HG02970 (cell line): ENCODE data around the gene CRB3.
"Not testable (repeated sequence)": the region's sequence is repeated elsewhere in the genome, so short reads cannot be mapped to it uniquely, and the experiment has no call there.

Experiments
- ATAC-seq: cut with Tn5 transposase; IDR thresholded peaks from one replicate; pipeline ENCODE4 v1.9.1; 2021; ENCODE audit warnings: mild to moderate bottlenecking, moderate library complexity, moderate number of reproducible peaks; ENCODE audit not compliant: unreplicated experiment, low FRiP score

CRB3 gene

GRCh38 chr19:6464070-6464873, at the start of gene CRB3:
TSS of gene CRB3 (plus strand) at chr19:6464271. CDS start at chr19:6464702, 431 bp downstream.
- ATAC-seq, result no peak

- ATAC-seq, result no peak
Measured at GRCh38 chr19:6414793-6415590, 49.1 kb upstream of the CRB3 start.

- no peak for ATAC-seq
Measured at GRCh38 chr19:6415591-6416190, 48.4 kb upstream of the CRB3 start.

DNA sequence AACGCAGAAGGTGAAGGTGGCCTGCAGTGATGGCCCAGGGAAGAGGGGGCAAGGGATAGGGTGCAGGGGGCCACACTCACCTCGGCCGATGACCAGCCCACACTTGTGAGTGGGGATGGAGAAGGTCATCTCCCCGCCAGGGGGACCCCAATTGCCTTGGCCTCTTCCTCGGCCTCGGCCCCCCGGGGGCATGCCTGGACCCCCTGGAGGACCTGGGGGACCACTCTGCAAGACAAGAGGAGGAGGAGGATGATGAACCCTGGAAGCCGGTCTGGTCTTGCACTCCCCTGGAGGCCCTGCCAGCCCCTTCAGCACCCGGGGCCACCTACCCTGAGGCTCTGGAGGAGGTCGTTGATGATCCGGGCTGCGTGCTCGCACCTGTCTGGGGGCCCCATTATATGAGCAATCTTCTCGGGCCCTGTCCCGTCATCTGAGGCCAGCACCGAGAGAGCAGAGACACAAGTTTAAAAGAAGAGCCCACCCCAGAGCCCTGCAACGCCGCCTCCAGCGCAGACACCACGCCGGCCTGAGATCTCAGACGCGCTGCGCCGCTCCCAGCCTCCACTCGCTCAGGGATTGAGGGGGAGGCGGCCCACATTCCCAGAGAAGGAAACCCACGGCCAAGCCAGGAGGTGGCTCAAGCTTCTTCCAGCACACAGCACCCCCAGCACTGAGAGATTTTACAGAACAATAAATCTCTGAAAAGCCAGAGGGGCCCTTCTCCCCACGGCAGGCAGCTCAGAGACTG, 47.2 kb upstream of the CRB3 start:
- no peak for ATAC-seq

DNA sequence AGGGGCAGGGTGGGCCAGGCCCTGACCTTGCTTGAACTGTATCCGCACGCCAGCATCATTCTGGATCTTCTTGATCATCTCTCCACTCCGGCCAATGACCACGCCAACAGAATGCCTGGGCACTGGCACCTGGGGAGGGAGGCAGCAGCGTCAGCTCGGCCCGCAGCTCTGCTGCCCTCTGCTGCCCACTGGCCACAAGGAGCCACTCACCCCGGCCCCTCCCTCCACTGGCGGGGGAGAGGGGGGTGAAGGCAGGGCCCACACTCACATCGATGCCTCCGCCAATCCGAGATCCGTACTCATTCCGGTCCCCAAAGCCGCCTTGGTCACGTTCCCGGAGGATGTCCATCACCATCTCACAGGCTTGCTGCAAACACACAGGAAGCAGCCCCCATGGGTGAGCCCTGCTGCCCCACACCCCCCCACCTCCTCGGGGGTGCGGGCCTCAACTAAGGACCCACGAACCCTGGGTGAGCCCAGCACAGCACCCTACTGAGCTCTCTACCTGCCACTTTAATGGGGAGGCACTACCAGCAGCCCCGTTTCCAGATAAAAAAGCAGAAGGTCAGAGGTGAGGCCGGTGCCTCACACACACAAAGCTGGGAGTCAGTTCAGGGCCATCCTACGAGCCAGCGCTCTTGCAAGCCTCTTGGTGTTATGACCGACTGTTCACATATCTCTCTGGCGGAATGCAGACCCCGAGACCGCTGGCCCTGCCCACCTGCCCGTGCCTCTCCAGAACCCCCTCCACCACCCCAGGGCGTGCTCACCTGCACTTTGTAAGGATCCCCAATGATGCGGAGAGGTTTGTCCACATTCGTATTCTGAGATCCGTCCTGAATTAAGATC, 46.1 kb upstream of the CRB3 start:
- no peak for ATAC-seq

GRCh38 chr19:6418562-6418932, 45.5 kb upstream of the CRB3 start:
- no peak for ATAC-seq

DNA sequence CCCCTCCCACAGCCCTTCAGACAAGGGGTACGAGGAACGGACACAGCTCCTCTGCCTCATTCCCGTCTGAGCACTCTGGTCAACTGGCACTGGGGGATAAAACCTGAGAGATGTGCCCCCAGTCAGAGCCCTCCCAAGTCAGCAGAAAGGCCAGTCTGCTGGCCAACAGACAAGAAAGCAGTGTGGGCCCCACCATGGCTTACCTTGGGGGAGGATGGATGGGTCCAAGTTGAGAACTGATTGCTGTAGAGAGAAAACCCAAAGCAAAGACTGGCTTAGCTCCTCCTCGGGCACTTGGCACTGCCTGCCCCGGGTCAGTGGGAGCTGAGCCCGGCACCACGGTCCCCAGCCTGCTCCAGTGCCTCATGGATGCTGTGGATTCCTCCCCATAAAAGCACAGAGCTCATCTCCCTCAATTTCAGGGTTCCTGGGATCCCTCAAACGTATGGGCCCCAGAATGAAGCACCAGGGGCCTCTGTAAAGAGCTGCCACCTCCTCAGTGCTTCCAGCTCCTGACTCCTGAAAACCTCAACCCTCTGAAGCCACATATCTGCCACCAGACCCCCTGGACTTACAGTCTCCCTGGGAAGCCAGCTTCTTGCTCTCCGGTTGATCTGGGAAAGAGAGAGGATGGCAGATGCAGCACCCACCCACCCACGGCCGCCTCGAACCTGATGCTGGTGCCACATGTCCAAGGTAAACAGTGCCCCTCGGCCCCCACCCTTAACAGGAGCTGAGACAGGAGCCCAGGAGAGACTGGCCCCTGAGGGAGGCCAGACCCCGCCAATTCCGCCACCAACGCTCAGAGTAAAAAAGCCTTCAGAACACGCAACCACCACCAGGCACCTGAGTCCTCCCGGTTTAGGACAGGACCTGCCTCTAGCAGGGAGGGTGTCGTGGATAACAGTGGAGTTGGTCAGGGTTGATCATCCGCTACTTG, 42.7 kb upstream of the CRB3 start:
- no peak for ATAC-seq

DNA sequence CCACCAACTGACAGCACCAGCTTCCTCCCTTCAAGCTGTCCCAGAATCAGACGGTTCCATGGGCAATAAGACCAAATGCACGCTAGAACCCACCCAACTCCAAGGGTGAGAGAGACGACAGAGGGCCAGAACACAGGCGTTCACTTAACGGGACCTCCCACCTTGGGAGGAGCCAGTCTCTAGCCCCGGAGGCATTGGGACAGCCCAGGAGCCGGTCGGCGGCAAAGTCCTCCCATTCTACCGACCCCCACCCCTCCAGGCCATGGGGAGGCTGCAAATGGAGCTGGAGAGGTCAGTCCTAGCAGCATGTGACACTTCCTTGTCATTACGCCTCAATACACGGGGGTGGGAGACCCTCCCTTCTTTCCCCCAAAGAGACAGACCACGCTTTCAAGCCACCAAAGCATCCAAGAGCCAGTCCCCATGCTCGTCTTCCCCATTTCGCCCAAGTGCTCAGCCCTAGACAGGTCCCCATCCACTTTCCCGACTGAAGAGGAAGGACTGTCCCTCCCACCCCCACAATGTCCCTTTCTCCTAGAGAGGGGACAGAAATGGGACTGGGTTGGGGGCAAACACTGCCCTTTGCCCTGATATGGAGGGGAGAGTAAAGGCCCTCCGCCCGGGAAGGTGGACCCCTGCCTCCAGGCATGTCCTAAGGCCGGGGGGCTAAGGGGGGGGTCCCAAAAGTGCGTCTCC, 40.4 kb upstream of the CRB3 start:
- ATAC-seq, result no peak

DNA sequence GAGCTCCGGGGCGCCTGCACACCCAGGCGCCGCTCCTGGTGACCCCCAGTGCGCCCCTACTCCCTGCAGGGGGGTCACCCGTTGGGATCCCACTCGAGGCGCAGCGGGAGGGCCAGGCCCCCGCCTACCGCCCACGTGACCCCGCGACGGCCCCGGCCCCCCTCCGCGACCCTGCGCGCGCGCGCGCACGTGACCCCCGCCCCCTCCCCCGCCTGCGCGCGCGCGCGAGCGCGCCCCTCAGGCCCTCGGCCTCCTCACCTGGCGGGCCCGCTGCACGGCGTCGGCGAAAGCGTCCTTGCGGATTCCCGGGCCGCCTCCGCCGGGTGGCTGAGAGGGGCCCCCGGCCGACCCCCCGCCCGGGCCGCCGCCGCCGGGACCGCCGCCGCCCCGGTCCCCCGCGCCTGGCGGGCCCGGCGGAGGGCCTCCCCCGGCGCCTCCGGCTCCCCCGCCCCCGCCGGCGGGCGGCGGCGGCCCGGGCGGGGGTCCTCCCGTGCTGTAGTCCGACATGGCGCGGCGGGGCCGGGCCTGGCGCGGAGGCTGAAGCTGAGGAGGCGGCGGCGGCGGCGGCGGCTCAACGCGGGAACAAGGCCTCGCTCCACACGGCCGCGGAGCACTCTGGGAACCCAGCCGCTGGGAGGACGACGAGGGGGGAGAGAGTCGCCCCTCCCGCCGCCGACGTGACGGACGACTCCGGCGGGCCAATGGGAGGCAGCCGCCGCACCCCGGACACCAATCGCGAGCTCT, 39.7 kb upstream of the CRB3 start, which contains the start of gene KHSRP:
Gene KHSRP, minus strand, starts transcription at position 617 of the 744 bp plus-strand sequence. Its CDS starts 110 bp downstream, at position 507.
- ATAC-seq, result no peak

- ATAC-seq, result peak; percentile 83
Measured at GRCh38 chr19:6424939-6425731, 38.9 kb upstream of the CRB3 start.

- ATAC-seq, result no peak
Measured at GRCh38 chr19:6425732-6426620, 38.1 kb upstream of the CRB3 start.

- ATAC-seq, result no peak
Measured at GRCh38 chr19:6427131-6427530, 36.9 kb upstream of the CRB3 start.

GRCh38 chr19:6428692-6429418, 35.2 kb upstream of the CRB3 start:
- not testable (repeated sequence) for ATAC-seq

DNA sequence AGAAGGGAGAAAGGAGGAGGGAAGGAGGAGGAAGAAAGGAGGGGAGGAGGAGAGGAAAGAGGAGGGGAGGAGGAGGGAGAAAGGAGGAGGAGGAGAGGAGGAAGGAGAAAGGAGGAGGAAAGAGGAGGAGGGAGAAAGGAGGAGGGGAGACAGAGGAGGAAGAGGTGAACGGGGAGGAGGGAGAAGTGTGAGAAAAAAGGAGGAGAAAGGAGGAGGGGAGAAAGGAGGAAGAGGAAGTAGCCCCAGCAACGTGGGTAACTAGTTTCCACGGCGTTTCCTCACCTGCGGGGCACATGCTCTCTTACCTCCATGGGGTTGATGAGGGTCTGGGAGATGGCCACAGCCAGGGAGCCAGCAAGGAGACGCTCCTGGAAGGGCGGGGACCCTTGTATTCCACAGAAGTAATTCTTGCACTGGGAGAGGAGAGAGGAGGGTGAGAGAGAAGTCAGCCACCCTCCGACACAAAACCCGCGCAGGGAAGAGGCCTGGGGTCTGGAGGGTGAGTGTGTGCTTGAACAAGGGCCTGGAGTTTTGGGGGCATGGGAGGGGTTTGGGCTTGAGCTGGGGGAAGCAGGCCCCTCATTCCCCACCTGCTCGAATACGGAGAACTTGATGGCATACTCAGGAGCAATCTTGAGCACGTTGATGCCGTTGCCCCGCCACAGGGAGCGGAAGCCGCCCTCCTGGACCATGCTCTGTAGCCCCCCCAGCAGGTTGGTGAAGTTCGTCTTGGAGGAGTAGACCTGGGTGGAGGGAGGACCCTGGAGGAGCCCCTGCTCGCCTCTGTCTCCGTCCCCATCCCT, 34.5 kb upstream of the CRB3 start:
- no peak for ATAC-seq
